Astrocyte (in vitro differentiated cells and primary cell): Measurements from ENCODE around the gene CLDND1. TPM values are rescaled to one million over a fixed set of nuclear protein-coding genes. Genes with fewer than 3 reads are reported as not detected.

ENCODE experiments used
- DNase-seq: peaks from one replicate; pipeline ENCODE4 v3.0.0-alpha.2; 2010; ENCODE audit warnings: low read depth
- FAIRE-seq: peaks from 2 replicates; lab custom pipeline; 2011; peaks lifted over from hg19 to GRCh38; lab: Jason Lieb, UNC
- H2AFZ ChIP-seq: 2 replicates; pipeline ENCODE4 v1.6.0; 2012; ENCODE audit warnings: low read depth, low read length, inconsistent platforms
- H3K27ac ChIP-seq: 2 replicates; pipeline ENCODE4 v1.5.1; 2011; ENCODE audit warnings: low read depth, low read length, inconsistent platforms
- H3K27me3 ChIP-seq: 2 replicates; pipeline ENCODE4 v1.6.0; 2011; ENCODE audit warnings: low read length, inconsistent platforms; ENCODE audit not compliant: insufficient read depth
- H3K36me3 ChIP-seq: 2 replicates; pipeline ENCODE4 v1.5.1; 2011; ENCODE audit warnings: low read length, inconsistent platforms; ENCODE audit not compliant: insufficient read depth
- H3K4me1 ChIP-seq: 2 replicates; pipeline ENCODE4 v1.5.1; 2011; ENCODE audit warnings: low read length, inconsistent platforms; ENCODE audit not compliant: insufficient read depth
- H3K4me2 ChIP-seq: 2 replicates; pipeline ENCODE4 v1.6.0; 2012; ENCODE audit warnings: low read length, inconsistent platforms
- H3K4me3 ChIP-seq: 2 replicates; pipeline ENCODE4 v1.5.1; 2011; ENCODE audit warnings: low read depth, mild to moderate bottlenecking, low read length, inconsistent platforms; ENCODE audit not compliant: insufficient read depth
- H3K79me2 ChIP-seq: 2 replicates; pipeline ENCODE4 v1.6.0; 2012; ENCODE audit warnings: mild to moderate bottlenecking, low read length, inconsistent platforms; ENCODE audit not compliant: insufficient read depth
- H3K9ac ChIP-seq: 2 replicates; pipeline ENCODE4 v1.6.0; 2012; ENCODE audit warnings: mild to moderate bottlenecking, low read length, inconsistent platforms
- H3K9me3 ChIP-seq: 2 replicates; pipeline ENCODE4 v1.5.1; 2012; ENCODE audit warnings: low read depth, mild to moderate bottlenecking, low read length, inconsistent platforms; ENCODE audit not compliant: insufficient read depth
- H4K20me1 ChIP-seq: 2 replicates; pipeline ENCODE4 v1.6.0; 2012; ENCODE audit warnings: low read length, inconsistent platforms; ENCODE audit not compliant: insufficient read depth
- H3K27ac Mint-ChIP-seq: one replicate; pipeline ENCODE4 v1.8.0; 2021; ENCODE audit warnings: mild to moderate bottlenecking, mixed read lengths; ENCODE audit not compliant: unreplicated experiment
- H3K27me3 Mint-ChIP-seq: one replicate; pipeline ENCODE4 v1.8.0; 2021; ENCODE audit warnings: low read depth, mixed read lengths; ENCODE audit not compliant: unreplicated experiment
- H3K36me3 Mint-ChIP-seq: one replicate; pipeline ENCODE4 v1.8.0; 2021; ENCODE audit warnings: low read depth, mixed read lengths; ENCODE audit not compliant: unreplicated experiment
- H3K4me1 Mint-ChIP-seq: one replicate; pipeline ENCODE4 v1.8.0; 2021; ENCODE audit warnings: low read depth, mixed read lengths; ENCODE audit not compliant: unreplicated experiment
- H3K4me3 Mint-ChIP-seq: one replicate; pipeline ENCODE4 v1.8.0; 2021; ENCODE audit warnings: mild to moderate bottlenecking, moderate library complexity, mixed read lengths; ENCODE audit not compliant: unreplicated experiment
- H3K9me3 Mint-ChIP-seq: one replicate; pipeline ENCODE4 v1.8.0; 2021; ENCODE audit warnings: mild to moderate bottlenecking, mixed read lengths; ENCODE audit not compliant: unreplicated experiment
- EZH2 ChIP-seq: IDR thresholded peaks from 2 replicates; pipeline ENCODE4 v1.6.1; 2012; ENCODE audit warnings: mild to moderate bottlenecking, low read length, inconsistent platforms; ENCODE audit not compliant: insufficient read depth
- total RNA-seq: library from RNA; stranded (reverse); gene quantifications from 2 replicates; pipeline ENCODE4 v1.2.1, GENCODE V29; 2021
- TF ChIP-seq, protein P1 (sequence below): IDR thresholded peaks from 2 replicates; pipeline ENCODE4 v1.5.1; 2011; ENCODE audit warnings: low read depth, mild to moderate bottlenecking, inconsistent platforms, low read length, moderate library complexity; ENCODE audit not compliant: insufficient read depth

Gene CLDND1
- total RNA-seq, 1 donor from 2014 or later, result 104 TPM

GRCh38 chr3:98564282-98565005 lies 41.7 kb upstream of the CLDND1 start:
- H4K20me1 ChIP-seq, result no peaks in the 10 kb centered on the region
- H3K27ac ChIP-seq, result no peak overlapping the region
- no peaks in the 10 kb centered on the region for H3K9me3 ChIP-seq
- no peak overlapping the region for H3K4me3 ChIP-seq
- DNase-seq (no peak), FAIRE-seq (no peak)
- H3K79me2 ChIP-seq, result no peaks in the 10 kb centered on the region
- no peaks in the 10 kb centered on the region for H3K36me3 Mint-ChIP-seq
- H3K9me3 Mint-ChIP-seq, result peaks cover 4% of the 10 kb centered on the region
- H3K27me3 ChIP-seq, result no peaks in the 10 kb centered on the region
- H3K36me3 ChIP-seq, result no peaks in the 10 kb centered on the region
- peaks cover 18% of the 10 kb centered on the region for H3K4me1 Mint-ChIP-seq
- no peak overlapping the region for H3K27ac Mint-ChIP-seq
- H3K4me2 ChIP-seq, result no peak overlapping the region
- no peak for TF ChIP-seq EZH2
- TF ChIP-seq, protein P1, sequence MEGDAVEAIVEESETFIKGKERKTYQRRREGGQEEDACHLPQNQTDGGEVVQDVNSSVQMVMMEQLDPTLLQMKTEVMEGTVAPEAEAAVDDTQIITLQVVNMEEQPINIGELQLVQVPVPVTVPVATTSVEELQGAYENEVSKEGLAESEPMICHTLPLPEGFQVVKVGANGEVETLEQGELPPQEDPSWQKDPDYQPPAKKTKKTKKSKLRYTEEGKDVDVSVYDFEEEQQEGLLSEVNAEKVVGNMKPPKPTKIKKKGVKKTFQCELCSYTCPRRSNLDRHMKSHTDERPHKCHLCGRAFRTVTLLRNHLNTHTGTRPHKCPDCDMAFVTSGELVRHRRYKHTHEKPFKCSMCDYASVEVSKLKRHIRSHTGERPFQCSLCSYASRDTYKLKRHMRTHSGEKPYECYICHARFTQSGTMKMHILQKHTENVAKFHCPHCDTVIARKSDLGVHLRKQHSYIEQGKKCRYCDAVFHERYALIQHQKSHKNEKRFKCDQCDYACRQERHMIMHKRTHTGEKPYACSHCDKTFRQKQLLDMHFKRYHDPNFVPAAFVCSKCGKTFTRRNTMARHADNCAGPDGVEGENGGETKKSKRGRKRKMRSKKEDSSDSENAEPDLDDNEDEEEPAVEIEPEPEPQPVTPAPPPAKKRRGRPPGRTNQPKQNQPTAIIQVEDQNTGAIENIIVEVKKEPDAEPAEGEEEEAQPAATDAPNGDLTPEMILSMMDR, result no peak
- no peak overlapping the region for H2AFZ ChIP-seq
- peaks cover 4% of the 10 kb centered on the region for H3K4me1 ChIP-seq
- no peaks in the 10 kb centered on the region for H3K27me3 Mint-ChIP-seq
- H3K9ac ChIP-seq, result no peak overlapping the region
- H3K4me3 Mint-ChIP-seq, result no peak overlapping the region

DNA sequence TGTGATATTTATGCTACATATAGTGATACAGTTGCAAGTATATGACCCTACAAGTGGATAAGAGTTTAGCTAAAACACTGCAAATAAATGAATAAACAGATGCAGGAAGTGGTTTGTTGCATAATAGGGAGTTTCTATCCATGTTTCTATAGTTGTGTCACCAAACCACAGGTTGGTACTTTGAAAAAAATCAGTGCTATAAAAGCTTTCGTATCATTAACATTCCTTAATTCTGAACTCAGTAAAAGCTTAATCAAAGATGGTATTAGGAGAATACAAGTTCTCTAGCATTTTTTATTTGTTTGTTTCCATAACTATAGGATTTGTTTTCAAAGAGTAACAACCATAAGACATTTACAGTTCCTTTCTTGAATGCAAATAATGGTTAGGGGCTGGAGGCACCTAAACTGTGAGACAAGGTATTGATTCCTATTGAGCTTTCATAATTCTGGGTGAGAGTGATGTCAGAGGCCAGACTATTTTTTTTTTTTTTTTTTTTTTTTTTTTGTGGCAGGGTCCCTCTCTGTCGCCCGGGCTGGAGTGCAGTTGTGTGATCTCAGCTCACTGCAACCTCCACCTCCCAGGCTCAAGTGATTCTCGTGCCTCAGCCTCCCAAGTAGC lies 41.1 kb upstream of the CLDND1 start:
- peaks cover 4% of the 10 kb centered on the region for H3K4me1 ChIP-seq
- H3K36me3 ChIP-seq, result no peaks in the 10 kb centered on the region
- H2AFZ ChIP-seq, result no peak overlapping the region
- no peaks in the 10 kb centered on the region for H3K27me3 Mint-ChIP-seq
- H3K4me1 Mint-ChIP-seq, result peaks cover 18% of the 10 kb centered on the region
- no peaks in the 10 kb centered on the region for H4K20me1 ChIP-seq
- no peaks in the 10 kb centered on the region for H3K79me2 ChIP-seq
- H3K4me3 Mint-ChIP-seq, result no peak overlapping the region
- FAIRE-seq (no peak), DNase-seq (peak; percentile 75)
- no peaks in the 10 kb centered on the region for H3K9me3 ChIP-seq
- no peak overlapping the region for H3K4me3 ChIP-seq
- peak overlapping the region; percentile 45 for H3K4me2 ChIP-seq
- H3K27ac Mint-ChIP-seq, result no peak overlapping the region
- no peak overlapping the region for H3K9ac ChIP-seq
- H3K27ac ChIP-seq, result peak overlapping the region; percentile 10
- no peaks in the 10 kb centered on the region for H3K36me3 Mint-ChIP-seq
- no peaks in the 10 kb centered on the region for H3K27me3 ChIP-seq
- TF ChIP-seq, protein P1, result no peak
- TF ChIP-seq EZH2, result no peak
- H3K9me3 Mint-ChIP-seq, result no peaks in the 10 kb centered on the region
